ENCODE measurements around the gene SYNJ2.

SYNJ2 gene

DNA sequence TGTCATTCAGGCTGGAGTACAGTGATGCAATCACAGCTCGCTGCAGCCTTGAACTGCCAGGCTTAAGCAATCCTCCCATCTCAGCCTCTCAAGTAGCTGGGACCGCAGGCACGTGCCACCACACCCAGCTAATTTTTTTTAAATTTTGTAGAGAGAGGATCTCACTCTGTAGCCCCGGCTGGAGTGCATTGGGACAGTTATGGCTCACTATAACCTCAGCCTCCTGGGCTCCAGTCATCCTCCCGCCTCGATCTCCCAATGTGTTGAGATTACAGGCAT is 99.9 kb downstream of the SYNJ2 start:
- DNase-seq (ENCODE audit: low read depth) = no peak

- no peak for DNase-seq (ENCODE audit: low read depth)
Observed at GRCh38 chr6:158083455-158084325, 102.0 kb downstream of the SYNJ2 start.

- no peak for DNase-seq (ENCODE audit: low read depth)
Observed at GRCh38 chr6:158085261-158086053, 103.8 kb downstream of the SYNJ2 start.

DNA sequence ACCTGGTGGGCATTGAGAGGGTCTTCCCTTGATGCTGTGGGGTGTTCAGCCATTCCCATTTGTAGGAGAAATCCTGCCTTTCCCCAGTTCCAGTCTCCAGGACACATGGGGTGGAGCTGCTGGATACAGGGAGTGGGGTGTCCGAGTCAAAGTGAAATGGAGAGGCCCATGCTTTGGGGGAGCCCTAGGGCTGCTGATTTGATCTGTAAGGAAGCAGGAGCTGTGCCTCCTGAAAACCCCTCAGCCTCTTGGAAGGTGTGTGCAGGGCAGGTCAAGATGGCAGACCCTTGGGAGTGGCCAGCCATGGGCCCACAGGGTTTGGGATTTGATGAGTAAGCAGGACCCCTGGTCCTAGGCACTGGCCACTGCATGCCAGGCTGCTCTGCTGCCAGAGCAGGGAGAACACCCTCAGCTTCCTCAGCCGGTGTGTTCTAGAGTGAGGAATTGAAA is 104.4 kb downstream of the SYNJ2 start:
- no peak for DNase-seq (ENCODE audit: low read depth)

DNA sequence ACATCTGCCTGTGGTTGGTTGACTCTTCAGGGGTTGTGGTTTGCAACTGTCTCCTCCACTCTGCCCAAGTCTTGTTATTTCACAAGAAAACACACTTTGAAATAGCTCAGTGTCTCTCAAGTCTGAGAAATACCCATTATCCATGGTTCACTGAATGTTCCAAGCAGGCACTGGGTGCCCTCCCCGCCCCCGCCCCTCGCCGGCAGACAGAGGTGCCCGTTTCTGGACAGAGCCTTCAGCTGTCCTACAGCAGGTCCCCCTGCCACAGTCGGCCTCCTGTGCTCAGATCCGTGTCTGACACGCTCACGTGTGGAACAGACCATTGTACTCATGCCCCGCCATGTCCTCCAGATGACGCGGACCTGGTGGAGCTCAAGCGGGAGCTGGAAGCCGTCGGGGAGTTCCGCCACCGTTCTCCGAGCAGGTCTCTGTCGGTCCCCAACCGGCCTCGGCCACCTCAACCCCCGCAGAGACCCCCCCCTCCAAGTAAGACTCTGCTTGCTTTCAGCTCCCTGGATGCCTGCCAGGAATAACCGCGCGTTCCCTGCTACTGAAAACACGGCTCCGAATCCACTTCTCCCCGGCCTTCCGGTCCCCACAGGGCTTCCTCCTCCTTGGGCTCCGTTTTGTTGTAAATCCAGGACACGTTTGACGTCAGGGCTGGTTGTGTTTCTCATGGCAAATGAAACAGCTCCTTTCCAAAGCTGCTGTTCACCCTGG is 105.0 kb downstream of the SYNJ2 start:
- no peak for DNase-seq (ENCODE audit: low read depth)

DNA sequence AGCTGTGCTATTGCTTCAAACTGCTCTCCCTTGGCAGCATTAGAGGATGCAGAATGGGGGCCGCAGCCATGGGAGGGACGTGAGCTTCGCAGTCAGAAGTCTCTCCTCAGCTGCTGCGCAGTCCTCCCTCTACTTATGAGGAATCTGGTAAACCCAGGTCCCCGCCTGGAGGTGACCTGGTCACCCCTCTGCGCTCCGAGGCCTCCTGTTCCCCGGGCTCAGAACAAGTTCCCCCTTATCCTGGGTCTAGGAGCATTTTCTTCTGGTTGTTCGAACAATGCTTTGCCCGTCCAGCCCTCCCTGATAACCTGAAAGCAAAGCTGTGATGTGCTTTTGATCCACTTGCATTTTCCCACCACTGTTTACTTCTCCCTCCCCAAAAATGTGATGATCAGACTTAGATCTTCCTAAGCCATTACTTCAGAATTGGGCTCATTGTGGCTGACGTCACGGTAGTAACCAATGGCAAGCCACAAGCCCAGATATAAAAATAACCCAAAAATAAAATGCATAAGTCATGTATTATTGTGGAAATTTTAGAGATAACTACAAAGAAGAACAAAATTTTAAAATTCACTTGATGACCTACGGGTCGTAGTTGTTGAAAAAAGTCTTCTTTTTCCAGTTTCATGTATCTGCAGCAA is 105.7 kb downstream of the SYNJ2 start:
- no peak for DNase-seq (ENCODE audit: low read depth)

DNA sequence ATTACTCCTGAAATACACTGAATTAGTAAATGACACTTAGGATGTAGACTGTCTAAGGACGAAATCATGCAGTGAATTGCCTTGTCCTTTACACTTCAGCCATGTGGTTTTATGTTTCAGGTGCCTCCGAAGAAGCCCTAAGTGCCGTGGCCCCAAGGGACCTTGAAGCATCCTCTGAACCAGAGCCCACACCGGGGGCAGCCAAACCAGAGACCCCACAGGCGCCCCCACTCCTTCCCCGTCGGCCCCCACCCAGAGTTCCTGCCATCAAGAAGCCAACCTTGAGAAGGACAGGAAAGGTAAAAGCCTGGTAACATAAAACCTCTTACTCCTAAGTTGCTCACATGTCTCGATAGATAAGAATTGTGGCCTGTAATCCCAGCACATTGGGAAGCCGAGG is 111.1 kb downstream of the SYNJ2 start:
- DNase-seq (ENCODE audit: low read depth) = no peak

GRCh38 chr6:158095031-158095430 is 113.4 kb downstream of the SYNJ2 start:
- DNase-seq (ENCODE audit: low read depth) = no peak

GRCh38 chr6:158095671-158096070 is 114.0 kb downstream of the SYNJ2 start:
- DNase-seq (ENCODE audit: low read depth) = no peak

DNA sequence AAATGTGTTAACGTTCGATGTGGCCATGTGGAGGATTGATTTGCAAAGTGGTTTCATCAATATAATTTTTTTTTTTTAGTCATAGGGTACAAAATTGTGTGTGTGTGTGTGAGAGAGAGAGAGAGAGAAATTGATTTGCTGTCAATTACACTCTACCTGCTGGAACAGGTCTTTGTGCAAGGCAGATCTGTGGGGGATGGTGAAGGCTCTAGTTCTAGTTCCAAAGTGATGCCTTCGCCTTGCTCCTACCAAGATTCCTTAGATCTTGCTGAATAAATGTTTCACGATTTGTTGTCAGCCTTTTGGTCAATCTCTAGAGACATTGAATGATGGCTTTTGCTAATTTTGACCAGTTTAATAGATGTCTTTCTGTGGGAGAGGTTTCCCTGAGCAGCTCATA is 121.6 kb downstream of the SYNJ2 start:
- DNase-seq (ENCODE audit: low read depth) = no peak

DNA sequence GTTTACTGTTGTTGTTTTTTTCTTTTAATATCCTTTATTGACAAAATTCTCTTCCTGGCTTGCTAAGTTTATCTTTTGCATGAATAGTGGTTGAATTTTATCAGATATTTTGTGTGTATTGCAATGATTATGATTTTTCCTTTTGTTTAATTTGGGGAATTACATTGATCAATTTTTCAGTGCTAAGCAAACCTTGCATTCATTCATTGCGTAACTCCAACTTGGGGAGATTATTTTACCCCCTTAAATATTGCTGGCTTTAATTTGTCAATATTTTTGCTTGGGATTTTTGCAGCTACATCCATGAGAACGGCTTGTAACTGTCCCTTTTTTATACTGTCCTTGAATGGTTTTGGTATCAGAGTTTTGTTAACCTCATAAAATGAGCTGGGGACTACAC is 123.0 kb downstream of the SYNJ2 start:
- no peak for DNase-seq (ENCODE audit: low read depth)

DNA sequence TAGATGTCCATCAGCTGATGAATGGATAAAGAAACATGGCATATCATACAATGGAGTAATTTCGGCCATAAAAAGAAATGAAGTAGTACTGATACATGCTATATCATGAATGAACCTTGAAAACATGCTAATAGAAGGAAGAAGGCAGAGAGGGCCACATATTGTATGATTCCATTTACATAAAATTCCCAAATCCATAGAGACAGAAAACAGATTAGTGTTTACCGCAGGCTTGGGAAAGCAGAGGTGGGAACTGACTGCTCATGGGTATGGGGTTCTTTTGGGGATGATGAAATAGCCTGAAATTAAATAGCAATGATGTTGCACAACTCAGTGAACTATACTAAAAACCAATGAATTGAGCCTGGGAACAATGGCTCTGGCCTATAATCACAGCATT is 128.1 kb downstream of the SYNJ2 start:
- no peak for DNase-seq (ENCODE audit: low read depth)

DNA sequence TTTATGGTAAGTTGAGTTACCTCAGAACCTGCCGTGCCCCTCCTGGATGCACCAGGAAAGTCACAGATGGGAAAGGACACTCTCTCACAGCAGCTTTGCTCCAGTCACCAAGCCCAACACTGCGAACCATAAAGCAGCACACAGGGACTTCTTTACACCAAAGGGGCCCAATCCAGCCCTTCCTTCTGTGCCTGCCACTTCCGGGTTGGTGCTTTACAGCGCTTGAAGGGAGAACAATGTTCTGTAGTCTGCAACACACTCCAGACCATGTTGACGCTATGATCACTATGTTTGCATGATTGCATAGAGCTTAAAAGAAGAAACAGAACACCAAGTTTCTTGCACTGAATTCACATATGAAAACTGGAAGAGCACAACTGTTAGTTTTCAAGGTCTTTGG is 129.3 kb downstream of the SYNJ2 start:
- no peak for DNase-seq (ENCODE audit: low read depth)

GRCh38 chr6:158111987-158112386 is 130.3 kb downstream of the SYNJ2 start:
- DNase-seq (ENCODE audit: low read depth) = no peak

GRCh38 chr6:158113802-158114201 is 132.1 kb downstream of the SYNJ2 start:
- DNase-seq (ENCODE audit: low read depth) = no peak

DNA sequence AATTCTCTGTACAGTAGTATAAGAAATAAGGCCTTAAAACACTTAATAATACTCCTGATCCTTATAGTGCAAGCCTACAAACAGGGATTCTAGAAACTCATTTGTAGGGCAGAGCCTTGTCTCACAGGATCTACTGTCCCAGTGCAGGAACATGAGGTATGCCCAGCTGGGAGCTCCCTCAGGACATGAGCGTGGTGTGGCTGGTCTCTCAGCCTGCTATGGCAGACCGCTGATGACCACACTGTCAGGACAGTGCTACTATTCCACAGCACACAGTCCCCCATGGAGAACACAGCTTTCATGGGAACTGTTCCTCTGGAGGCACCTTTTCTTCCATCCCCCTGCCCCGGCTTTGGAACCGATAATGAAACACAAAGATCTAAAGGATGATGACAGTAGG is 133.4 kb downstream of the SYNJ2 start:
- no peak for DNase-seq (ENCODE audit: low read depth)

DNA sequence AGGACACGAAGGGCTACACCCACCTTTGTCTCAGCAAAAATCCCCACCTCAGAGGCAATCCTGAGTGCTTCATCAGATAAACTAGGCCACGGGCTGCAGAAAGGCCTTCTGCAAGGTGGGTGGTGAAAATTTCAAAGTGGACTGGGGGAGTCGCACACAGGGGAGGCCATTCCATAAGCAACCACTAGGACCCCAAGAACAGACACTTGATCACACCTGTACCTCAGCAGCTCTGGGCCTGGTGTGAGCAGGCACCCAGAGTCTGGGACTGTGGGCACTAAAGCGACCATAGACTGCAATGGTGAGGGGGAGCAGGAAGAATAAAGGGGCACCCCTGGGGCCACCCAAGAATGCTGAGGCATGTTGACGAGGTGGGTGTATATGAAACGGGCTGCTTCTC is 133.8 kb downstream of the SYNJ2 start:
- no peak for DNase-seq (ENCODE audit: low read depth)

- DNase-seq (ENCODE audit: low read depth) = no peak
Observed at GRCh38 chr6:158118886-158119285, 137.2 kb downstream of the SYNJ2 start.

DNA sequence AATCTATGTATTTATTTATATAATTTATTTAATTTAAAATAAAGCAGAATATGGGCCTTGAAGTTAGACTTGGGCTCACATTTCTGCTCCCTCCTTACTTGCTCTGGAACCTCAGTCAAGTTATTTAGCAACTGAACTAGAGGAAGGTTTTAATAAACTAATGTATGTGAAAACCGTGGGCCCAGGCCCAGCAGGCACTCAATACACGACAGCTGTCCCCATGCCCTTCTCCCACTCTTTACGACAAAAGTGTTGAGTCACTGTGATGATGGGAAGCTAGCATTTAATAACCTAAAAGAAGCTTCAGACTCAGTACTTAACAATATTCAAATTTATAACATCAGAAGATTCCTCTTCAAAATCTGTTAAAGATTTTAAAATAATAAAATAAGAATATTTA is 139.7 kb downstream of the SYNJ2 start:
- no peak for DNase-seq (ENCODE audit: low read depth)

DNA sequence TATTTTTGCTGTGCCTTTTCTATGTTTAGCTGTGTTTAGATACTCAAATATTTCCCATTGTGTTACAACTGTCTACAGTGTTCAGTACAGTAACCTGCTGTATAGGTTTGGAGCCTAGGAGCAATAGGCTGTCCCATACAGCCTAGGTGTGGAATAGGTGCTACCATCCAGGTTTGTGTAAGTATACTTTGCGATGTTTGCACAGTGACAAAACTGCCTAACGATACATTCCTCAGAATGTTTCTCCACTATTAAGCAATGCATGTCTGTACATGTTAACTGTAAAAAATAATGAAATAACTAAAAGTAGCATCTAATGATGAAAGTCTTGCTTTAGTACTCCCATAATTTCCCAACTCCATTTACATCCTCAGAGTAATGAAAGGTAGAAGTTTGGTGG is 140.4 kb downstream of the SYNJ2 start:
- no peak for DNase-seq (ENCODE audit: low read depth)

DNA sequence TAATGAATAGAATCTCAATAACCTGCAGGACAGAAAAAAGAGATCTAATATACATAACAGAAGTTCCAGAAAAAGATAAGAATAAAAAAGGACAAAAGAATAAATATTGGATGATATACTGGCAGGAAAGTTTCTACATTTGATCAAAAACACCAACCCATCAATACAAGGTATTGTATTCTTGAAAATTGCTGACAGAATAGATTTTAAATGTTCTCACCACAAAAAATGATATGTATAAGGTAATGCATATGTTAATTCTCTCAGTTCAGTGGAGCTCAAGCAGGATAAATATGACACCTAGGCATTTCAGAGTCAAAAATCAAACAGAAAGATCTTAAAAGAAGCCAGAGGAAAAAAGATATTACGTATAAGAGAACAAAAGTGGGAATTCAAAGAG is 142.6 kb downstream of the SYNJ2 start:
- no peak for DNase-seq (ENCODE audit: low read depth)

- no peak for DNase-seq (ENCODE audit: low read depth)
Observed at GRCh38 chr6:158125271-158125670, 143.6 kb downstream of the SYNJ2 start.
